GM20431 (cell line): ENCODE results near the gene PRR9.
"Not testable (repeated sequence)": the region's sequence is repeated elsewhere in the genome, so short reads cannot be mapped to it uniquely, and the experiment has no call there.

ENCODE experiments used
- in situ Hi-C: fragments of 300-500 bp; cut with MseI, MboI; formaldehyde crosslinking; loops from one replicate; pipeline ENCODE4 v1.15.0; 2020; ENCODE audit warnings: low sequenced_read_pairs; ENCODE audit not compliant: unreplicated experiment

The PRR9 gene, protein sequence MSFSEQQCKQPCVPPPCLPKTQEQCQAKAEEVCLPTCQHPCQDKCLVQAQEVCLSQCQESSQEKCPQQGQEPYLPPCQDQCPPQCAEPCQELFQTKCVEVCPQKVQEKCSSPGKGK

DNA sequence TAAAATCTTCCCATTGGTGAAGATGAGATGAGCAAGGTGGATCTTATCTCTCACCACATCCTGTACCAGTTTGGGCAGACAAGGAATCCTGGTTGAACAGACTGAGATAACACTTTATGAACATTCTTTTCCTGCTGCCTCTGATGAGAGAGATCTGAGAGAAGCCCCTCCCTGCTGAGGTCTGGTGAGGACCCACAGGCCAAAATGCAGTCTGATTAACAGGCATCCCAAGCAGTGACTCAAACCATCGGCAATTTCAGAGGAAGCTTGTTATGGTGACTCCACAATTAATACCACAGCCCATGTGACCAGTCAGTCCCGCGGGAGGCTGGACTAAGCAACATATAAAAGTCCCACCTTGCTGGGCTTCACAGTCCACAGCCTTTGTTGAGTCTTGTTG, at the start of gene PRR9:
Gene PRR9 (plus strand): TSS at position 373 of the 400 bp plus-strand sequence. CDS start 561 bp downstream, outside the sequence.
- in situ Hi-C loops: no loop called here

DNA sequence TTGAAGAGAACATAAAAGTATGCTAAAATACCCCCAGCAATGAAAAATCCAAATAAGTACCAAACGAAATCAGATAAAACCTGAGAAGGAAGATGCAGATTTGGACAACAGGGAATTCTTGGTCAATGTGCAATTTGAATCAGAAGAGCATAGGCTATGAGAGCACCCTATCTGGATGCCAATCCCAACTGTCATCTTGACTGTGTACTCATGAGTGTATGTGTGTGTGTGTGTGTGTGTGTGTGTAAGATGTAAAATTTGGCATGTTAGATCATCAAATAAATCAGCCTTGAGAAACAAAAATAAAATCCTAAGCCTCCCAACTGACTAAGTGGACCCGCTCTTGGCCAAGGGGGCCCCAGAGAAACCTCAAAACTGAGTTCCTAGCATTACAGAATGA, 48.7 kb upstream of the PRR9 start:
- in situ Hi-C loops: no loop called here

DNA sequence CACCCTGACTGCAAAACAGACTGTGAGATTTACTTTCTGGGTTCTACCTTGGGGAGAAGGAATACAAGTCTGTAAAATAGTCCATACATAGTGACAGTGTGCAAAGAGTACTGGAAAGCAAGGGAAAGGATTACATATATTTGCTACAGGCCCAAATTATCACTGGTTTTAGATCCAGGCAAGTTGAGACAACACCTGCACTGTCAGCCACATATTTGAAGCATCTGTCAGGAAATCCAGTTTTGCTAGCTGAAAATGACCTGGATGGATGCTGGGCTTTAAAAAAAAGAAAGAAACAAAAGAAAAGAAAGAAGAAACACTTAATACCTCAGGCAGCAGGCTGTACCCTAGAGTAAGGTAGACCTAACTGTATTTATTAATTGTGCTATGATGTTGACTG, 42.8 kb upstream of the PRR9 start:
- in situ Hi-C loops: no loop called here

DNA sequence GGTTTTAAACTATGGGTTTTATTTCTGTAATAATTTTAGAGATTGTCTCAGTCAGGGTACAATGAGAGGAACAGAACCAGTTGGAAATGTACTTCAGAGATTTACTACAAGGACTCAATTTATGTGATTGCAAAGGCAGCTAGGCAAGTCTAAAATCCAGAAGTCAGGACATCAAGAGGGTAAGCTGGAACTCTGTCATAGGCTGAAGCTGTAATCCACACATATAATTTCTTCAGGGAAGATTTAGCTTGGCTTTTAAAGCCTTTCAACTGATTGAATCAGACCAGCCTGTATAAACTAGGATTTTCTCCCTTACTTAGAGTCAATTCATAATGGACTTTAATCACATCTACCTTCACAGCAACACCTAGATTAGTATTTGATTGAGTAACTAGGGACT, 38.5 kb upstream of the PRR9 start:
- in situ Hi-C loops: no loop called here

DNA sequence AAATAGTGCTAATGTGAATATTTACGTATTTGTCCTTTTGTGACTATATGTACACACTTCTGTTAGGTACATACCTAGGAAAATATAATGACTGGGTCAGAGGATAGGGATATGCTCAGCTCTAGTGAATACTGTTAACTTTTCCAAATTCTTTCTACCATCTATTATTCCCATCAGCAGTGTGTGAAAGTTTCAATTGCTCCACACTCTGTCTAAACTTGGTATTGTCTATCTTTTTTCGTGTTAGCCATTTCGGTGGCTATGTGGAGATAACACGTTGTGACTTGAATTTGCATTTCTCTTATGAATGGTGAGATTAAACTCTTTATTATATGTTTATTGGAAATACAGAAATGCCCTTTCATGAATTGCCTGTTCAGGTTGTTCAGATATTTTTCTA, 36.8 kb upstream of the PRR9 start:
- in situ Hi-C loops: no loop called here

DNA sequence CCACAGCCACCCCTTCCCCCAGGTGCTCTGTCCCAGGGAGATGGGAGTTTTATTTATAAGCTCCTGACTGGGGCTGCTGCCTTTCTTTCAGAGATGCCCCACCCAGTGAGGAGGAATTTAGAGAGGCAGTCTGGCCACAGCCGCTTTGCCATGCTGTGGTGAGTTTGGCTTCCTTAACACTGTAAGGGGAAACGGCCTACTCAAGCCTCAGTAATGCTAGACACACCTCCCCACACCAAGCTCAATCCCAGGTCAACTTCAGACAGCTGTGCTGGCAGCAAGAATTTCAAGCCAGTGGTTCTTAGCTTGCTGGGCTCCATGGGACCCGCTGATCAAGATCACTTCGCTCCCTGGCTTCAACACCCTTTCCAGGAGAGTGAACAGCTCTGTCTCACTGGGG, 29.1 kb upstream of the PRR9 start:
- in situ Hi-C loops: not testable (repeated sequence)

DNA sequence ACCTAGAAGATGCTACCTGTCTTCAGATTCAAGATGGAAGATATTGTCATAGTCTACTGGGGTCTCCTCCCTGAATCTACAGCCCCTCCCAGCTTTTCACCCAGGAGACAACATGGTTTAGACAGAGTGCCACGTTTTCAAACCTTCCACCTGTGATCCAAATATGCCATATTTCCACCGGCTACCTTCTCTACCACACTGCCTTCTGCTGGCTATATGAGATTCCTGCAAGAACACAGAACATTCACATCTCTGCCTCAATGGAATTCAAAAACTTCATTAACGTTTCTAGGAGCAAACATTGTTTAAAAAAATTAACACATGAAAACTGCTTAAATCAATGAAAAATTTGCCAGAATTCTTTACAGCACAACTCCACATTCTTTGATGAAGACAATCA, 27.0 kb upstream of the PRR9 start:
- in situ Hi-C loops: no loop called here

DNA sequence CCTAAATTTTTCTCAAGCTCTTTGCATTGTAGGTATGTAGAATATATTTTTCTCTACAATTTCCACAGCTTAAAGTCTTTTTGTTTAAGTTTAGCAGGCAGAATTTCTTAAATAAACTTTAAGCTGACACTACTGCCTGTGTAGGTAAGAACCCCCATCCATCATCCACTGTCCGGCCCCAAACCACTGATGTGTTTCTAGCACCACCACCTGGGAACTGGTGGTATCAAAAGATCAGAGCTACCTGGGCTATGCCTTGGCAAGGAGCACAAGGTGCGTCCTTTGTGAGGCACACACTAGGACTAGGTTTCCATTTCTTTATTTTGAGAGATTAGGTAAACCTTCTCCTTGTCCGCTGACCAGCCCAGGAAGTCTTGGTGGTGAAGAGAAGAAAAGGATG, 24.7 kb upstream of the PRR9 start:
- in situ Hi-C loops: no loop called here

DNA sequence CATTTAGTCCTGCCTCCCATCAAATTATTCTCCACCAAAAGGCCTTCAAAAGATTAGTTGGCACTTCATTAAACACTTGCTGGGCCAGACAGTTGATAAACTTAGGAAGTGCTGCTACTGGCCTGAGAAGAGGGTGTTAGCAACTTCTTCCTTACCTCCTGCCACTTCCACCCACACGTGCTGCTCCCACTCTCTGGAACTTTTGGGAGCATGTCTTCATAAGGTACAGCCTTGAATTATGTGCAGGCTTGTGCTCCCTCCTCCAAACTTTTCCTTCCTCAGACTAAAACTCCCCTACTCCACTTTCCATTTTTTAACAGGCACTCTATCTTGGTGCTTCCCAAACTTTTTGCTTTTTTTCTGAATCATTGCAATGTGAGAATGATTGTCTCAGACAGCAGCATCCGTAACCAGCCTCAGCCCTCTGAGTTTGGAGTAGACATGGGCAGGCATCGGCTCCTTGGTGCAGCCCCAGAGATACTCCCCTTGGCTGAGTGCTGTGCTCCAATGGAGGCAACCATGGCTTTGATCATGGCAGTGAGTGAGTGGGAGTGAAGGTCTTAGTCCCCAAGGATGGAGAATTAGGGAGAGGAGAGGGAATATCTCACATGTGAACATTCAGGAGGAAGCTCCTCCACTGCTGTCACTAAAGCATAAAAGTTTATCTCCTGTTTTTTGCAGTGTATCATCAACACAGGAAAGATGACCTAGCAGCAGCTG, 22.9 kb upstream of the PRR9 start:
- in situ Hi-C loops: no loop called here

DNA sequence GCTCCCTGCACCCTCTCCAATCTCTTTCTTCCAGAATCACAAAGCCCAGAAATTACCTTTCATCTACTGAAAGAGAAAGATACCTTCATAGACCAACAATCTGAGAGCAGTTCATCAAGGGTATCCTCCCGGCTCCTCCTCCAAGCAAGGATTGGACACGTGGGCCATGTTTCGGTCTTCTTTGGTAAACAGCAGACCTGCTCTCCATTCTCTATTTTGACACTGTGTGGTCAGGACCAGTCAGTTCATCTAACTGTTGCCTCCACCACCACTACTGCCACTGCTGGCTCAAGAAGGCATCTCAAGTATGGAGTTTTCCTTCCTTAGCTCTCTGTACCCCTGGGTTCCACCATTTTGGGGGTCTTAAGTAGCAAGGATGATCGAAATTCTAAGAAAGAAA, 22.2 kb upstream of the PRR9 start:
- in situ Hi-C loops: no loop called here

DNA sequence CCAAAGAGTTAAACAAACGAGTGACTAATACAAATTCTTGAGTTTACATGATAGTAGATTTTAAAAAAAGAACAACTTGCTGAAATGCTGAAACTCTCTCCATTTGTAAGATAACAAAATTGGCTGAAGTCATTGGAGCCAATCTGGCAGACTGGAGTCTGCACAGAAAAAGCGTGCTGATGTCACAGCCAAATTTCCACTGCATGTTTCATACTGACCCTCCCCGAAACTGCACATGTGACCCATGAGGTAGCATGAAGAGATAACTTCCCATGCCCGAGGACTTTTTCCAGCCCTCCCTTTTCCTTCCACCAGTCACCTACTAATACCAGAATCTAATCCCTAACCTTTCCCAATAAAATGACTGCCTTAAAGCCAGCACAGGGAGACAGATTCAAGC, 15.4 kb upstream of the PRR9 start:
- in situ Hi-C loops: no loop called here

DNA sequence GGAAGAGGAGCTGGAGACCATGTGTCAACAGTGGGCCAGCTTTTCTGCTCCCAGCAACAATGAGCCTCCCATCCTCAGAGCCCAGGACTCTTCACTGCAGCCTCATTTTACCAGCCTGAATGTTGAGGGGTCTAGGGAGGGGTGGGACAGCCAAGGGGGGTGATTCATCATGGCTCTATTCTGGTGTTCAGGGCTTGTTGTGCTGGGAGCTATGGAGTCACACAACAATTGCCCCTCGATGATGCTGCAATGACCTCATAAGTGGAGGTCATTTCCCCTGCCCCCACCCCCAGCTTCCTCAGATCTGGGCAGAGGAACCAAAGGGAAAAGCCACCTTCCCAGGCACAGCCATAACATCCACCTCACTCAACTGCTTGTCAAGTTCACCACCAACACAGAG, 14.3 kb upstream of the PRR9 start, which contains the start of gene LELP1:
Gene LELP1 (plus strand): TSS at position 301 of the 400 bp plus-strand sequence. CDS start 1,278 bp downstream, outside the sequence.
- in situ Hi-C loops: no loop called here

DNA sequence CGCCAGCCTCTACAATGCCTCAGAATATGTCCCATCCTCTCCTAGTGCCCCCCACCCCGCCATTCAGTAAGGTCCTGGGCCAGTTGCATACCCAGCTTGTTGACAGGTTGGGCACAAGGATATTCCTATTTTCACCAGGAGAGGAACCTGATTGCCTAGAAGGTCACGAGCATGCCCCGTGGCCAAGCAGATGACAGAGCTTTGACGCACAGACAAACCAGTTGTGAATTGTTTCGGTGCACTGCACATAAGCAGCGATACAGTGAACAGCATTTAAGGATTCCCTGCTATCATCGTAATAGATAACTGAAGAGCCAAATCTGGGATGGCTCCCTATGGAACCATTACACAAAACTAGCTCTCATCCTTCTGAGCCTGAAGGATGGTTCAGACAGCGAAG, 10.8 kb upstream of the PRR9 start:
- in situ Hi-C loops: no loop called here

DNA sequence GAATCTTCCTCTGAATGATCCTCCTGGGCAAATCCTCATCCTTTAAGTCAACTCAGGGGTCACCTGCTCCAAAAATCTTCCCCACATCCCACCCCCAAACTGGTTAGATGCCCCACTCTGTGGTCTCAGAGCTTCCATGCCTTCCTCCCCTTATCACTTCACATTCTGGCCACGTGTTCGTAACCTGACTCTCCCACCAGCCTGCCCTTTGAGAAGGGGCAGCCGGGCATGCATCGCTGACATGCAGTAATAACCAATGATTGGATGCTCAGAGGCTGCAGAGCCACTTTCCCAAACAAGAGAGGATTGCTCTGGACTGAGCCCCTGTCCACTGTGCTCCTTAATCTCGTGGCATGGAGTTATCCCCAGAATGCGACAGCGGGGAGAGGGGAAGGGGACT, 7.2 kb upstream of the PRR9 start:
- in situ Hi-C loops: no loop called here

DNA sequence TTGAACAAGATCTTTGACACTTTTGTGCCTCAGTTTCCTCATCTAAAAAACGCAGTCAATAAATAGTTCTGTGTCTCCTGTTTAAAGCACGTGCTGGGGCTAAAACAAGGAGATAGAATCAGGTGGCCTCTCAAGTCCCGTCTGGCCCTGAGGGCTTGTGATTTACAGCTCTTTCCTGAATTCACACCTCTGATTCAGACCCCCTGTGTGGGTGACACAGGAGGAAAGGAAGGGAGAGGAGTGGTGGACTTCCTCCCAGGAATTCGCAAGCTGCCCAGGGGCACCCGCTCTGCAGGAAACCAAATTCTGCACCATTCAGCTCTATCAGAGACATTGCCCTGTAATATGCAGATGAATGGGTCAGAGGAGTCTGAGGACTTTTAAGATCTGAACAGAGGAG, 5.2 kb upstream of the PRR9 start:
- in situ Hi-C loops: no loop called here

DNA sequence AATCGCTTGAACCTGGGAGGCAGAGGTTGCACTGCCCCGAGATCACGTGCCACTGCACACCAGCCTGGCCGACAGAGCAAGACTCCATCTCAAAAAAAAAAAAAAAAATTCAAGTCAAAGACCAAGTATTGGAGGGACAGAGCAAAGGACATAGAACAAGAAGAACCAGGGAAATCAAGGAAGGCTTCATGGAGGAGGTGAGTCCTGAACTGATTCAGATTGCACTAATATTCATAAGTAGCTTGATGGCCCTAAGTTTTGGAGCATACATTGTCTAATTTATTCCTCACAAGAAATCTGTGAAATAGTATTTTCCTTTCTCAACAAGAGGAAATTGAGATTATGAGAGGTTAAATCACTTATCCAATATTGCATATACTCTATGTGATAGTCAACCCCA, 3.9 kb upstream of the PRR9 start:
- in situ Hi-C loops: no loop called here

DNA sequence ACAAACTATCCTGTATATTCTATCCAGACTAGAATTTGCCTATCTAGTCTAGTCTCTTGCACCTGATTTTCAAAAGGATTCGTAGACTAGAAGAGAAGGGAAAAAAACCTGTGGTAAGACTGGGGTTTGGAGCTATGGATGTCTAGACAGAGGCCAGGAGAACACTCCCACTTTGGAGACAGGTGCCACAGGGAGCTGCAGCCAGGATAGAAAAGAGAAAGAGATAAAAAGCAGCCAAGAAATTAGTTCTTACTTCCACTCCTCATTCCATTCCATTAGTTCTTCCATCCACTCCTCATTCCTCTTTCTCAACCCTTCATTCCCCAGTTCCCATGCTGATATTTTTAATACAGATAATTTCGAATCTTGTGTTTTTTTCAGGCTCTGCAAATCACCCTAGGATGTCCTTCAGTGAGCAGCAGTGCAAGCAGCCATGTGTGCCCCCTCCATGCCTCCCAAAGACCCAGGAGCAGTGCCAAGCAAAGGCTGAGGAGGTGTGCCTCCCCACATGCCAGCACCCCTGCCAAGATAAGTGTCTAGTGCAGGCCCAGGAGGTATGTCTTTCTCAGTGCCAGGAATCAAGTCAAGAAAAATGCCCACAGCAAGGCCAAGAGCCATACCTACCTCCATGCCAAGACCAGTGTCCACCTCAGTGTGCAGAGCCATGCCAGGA, 496 bp downstream of the PRR9 start:
- in situ Hi-C loops: no loop called here

DNA sequence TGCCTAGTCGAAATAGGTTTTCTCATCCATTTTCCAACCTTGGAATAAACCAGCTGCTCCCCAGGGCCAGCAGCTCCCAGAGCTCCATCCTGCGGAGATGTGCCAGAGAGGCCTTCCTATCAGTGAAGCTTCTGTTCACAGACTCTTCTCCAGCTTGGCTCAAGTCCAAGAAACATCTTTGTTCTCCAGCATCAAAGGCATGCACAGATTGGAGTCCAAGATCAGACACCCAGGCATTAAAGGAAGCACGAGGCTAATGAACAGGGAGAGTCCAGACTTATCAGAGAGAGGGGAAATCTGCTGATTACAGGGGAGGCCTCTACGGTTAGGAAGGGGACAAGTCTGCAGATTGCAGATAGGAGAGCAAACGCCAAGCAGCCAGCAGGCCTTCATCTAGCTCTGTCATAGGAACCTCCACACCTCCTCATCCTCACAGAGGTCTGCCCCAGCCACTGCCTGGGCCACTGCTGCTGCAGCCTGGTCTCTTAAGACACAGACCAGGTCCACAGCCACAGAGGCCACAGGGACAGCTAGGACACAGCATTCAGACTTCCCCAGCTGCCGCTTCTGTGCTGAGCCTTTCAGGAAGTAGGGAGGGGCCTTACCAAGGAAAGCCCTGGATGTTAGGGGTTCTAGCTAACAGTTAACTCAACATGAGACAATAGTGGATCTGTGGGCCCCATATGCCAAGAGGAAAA, 3.4 kb downstream of the PRR9 start:
- in situ Hi-C loops: no loop called here

DNA sequence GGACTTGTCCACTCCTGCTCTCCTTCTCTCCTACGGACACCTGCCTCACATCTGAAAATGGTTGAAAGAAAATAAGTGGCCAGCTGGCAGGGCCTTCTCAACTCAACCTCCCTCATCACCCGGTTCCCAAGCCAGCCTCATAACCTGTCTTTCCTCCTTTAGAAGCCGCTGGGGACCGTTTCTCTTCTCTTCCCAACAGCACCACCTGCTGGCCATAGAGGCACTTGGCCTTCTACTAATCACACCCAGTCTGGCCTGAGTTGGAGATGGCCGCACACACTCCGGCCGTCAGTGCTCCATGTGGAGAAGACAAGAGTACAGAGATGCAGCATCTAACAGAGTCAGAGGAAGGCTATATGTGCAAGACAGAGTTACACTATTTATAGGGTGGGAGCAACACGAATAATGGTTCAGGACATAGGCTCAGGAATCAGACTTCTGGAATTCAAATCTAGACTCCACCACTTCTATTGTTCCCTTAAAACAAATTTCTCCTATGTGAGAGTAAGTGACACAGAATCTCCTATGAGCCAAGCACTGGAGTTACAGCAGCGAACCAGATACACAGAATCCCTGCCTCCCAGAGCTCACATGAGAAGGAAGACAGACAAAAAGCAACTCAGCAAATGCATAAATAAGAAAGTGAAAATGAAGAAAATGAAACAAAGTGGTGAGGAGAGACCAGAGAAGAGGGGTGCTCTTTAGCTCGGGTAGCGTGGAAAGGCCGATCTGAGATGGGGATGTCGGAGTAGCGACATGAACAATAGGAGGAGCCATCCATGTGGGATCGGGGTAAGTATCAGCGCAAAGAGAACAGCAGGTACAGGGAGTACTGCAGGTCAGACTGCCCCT, 5.9 kb downstream of the PRR9 start:
- in situ Hi-C loops: not testable (repeated sequence)

DNA sequence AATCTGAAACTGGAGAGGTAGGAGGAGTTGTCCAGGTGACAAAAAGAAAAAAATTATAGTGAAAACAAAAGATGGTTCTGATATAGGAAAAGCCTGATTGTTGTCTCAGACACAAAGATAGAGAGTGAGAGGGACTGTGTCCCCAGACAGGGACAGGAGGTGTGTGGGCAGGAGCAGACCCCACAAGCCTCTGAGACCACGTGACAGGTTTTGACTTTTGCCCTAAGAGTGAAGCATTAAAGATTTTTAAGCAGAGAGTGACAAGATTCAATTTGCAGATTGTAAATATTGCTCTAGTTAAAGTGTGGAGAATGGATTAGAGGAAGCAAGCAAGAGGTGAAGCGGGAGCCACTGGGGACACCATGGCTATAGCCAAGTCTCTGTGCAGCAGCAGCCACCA, 10.4 kb downstream of the PRR9 start:
- in situ Hi-C loops: no loop called here
